K562 (cell line): ENCODE data around the gene TFF2. TPM values are rescaled to one million over a fixed set of nuclear protein-coding genes. Genes with fewer than 3 reads are reported as not detected.

Experiments
- CBFB ChIP-seq: sonication (generic); formaldehyde crosslinking; IDR thresholded peaks from 2 replicates; pipeline ENCODE4 v1.4.0; 2020; ENCODE audit warnings: mild to moderate bottlenecking, missing genetic modification reagents
- CREBBP ChIP-seq: IDR thresholded peaks from one replicate; pipeline ENCODE4 v1.6.1; 2012; ENCODE audit warnings: low read depth, mild to moderate bottlenecking, control low read depth, inconsistent platforms, low read length
- DMBX1 ChIP-seq: fragments of 250-450 bp; sonication (Bioruptor Pico); IDR thresholded peaks from 2 replicates; pipeline ENCODE4 v1.8.0; 2022; ENCODE audit warnings: inconsistent platforms, mild to moderate bottlenecking, moderate library complexity, borderline replicate concordance
- EP400 ChIP-seq: fragments of 450-650 bp; IDR thresholded peaks from 2 replicates; pipeline ENCODE4 v1.6.1; 2017; ENCODE audit warnings: antibody characterized with exemption, mild to moderate bottlenecking, moderate library complexity
- GATA2 ChIP-seq: sonication (generic); formaldehyde crosslinking; IDR thresholded peaks from 2 replicates; pipeline ENCODE4 v1.4.0; 2020; ENCODE audit warnings: mild to moderate bottlenecking, missing genetic modification reagents
- HLTF ChIP-seq: fragments of 450-650 bp; IDR thresholded peaks from 2 replicates; pipeline ENCODE4 v1.6.1; 2016
- ILF3 ChIP-seq: fragments of 450-650 bp; IDR thresholded peaks from 2 replicates; pipeline ENCODE4 v1.6.1; 2018; ENCODE audit warnings: antibody characterized with exemption, mild to moderate bottlenecking, moderate library complexity, borderline replicate concordance
- KDM1A ChIP-seq, 2 experiments: fragments of 450-650 bp; IDR thresholded peaks; 2 replicates each; pipeline ENCODE4 v1.6.1; 2016; ENCODE audit warnings: mild to moderate bottlenecking in 2 of 2
- L3MBTL2 ChIP-seq: fragments of 450-650 bp; IDR thresholded peaks from 2 replicates; pipeline ENCODE4 v1.6.1; 2016; ENCODE audit warnings: mild to moderate bottlenecking, moderate library complexity
- PHTF2 ChIP-seq: fragments of 250-450 bp; sonication (Bioruptor Pico); IDR thresholded peaks from 2 replicates; pipeline ENCODE4 v1.5.0; 2021; ENCODE audit warnings: mild to moderate bottlenecking
- PPARD ChIP-seq: fragments of 250-450 bp; sonication (Bioruptor Pico); IDR thresholded peaks from 2 replicates; pipeline ENCODE4 v1.8.0; 2022; ENCODE audit warnings: inconsistent platforms, mild to moderate bottlenecking, moderate library complexity
- RBFOX2 ChIP-seq: fragments of 200-400 bp; formaldehyde crosslinking; IDR thresholded peaks from 2 replicates; pipeline ENCODE4 v1.6.1; 2017; ENCODE audit warnings: low read depth, mild to moderate bottlenecking, low read length, moderate library complexity
- RBM17 ChIP-seq: fragments of 200-400 bp; formaldehyde crosslinking; IDR thresholded peaks from 2 replicates; pipeline ENCODE4 v1.6.1; 2017; ENCODE audit warnings: low read depth, mild to moderate bottlenecking, low read length, borderline replicate concordance
- SMARCB1 ChIP-seq: IDR thresholded peaks from 2 replicates; pipeline ENCODE4 v1.6.1; 2011; ENCODE audit warnings: improper control_type of control experiment, low read depth; ENCODE audit not compliant: insufficient read length
- SREBF1 ChIP-seq: fragments of 150-350 bp; IDR thresholded peaks from 2 replicates; pipeline ENCODE4 v1.6.1; 2014; ENCODE audit warnings: antibody characterized with exemption, low read depth, low read length, borderline replicate concordance
- STAT5A ChIP-seq: IDR thresholded peaks from 2 replicates; pipeline ENCODE4 v1.6.1; 2012; ENCODE audit warnings: low read length, inconsistent platforms, borderline replicate concordance
- STAT5B ChIP-seq: fragments of 250-450 bp; sonication (Bioruptor Pico); IDR thresholded peaks from 2 replicates; pipeline ENCODE4 v1.8.0; 2021; ENCODE audit warnings: mild to moderate bottlenecking, inconsistent platforms
- ZEB2 ChIP-seq: fragments of 450-650 bp; IDR thresholded peaks from 2 replicates; pipeline ENCODE4 v1.6.1; 2016
- ZNF324 ChIP-seq: fragments of 250-450 bp; sonication (Bioruptor Pico); IDR thresholded peaks from 2 replicates; pipeline ENCODE4 v1.4.0; 2020; ENCODE audit warnings: mild to moderate bottlenecking
- ZNF589 ChIP-seq: fragments of 200-800 bp; sonication (Bioruptor generic); IDR thresholded peaks from 2 replicates; pipeline ENCODE4 v1.6.1; 2016; ENCODE audit warnings: low read depth, missing genetic modification characterization, missing compliant biosample characterization
- polyA plus RNA-seq, 8 experiments: library from polyadenylated mRNA; depleted of rRNA in 4 of 8; stranded (reverse) in 5 of 8; unstranded in 3 of 8; fragments of >200 nt; fragmentation: Nextera tagmentation in 2 of 8; fragmentation: Illumina TruSeq in 1 of 8; extraction: Ambion mirVana in 2 of 8; extraction: Trizol in 1 of 8; gene quantifications; 2 replicates each; pipeline versions ENCODE4 v1.2.1 to v1.2.3, GENCODE V29; 2011 to 2014; ENCODE audit warnings: inconsistent platforms in 1 of 8, missing spikeins in 1 of 8
- total RNA-seq, 7 experiments: library from RNA; depleted of rRNA in 6 of 7; stranded (reverse); fragments of >200 nt in 6 of 7; fragmentation: Illumina TruSeq in 2 of 7; extraction: Trizol in 2 of 7; gene quantifications; 2 replicates each; pipeline versions ENCODE4 v1.2.1 to v1.2.3, GENCODE V29; 2011 to 2021; ENCODE audit warnings: low replicate concordance in 1 of 7
- TF ChIP-seq, protein P1 (sequence below), 2 experiments: fragments of 450-650 bp in 1 of 2; sonication (generic) in 1 of 2; formaldehyde crosslinking in 1 of 2; IDR thresholded peaks in 1 of 2; conservative IDR thresholded peaks in 1 of 2; 2 replicates each; pipeline versions ENCODE4 v1.6.1 to v1.8.1; 2016 to 2023; ENCODE audit warnings: mild to moderate bottlenecking in 2 of 2, moderate library complexity in 2 of 2, inconsistent platforms in 1 of 2, missing genetic modification reagents in 1 of 2
- TF ChIP-seq, protein P2 (sequence below): fragments of 450-650 bp; IDR thresholded peaks from 2 replicates; pipeline ENCODE4 v1.6.1; 2016
- TF ChIP-seq, protein P3 (sequence below), 3 experiments: IDR thresholded peaks in 2 of 3; conservative IDR thresholded peaks in 1 of 3; 2 replicates each; pipeline ENCODE4 v1.5.1; 2011 to 2012; ENCODE audit warnings: low read length in 3 of 3, mild to moderate bottlenecking in 3 of 3, control low read depth in 2 of 3, improper control_type of control experiment in 1 of 3, inconsistent platforms in 1 of 3, low read depth in 1 of 3, mixed read lengths in 1 of 3, moderate library complexity in 1 of 3; ENCODE audit not compliant: insufficient read depth in 2 of 3

The TFF2 gene
- total and polyA plus RNA-seq, 9 of the 15 experiments (the other 6 are each of a cell fraction or from before 2014, with no cell fraction given): not detected

DNA sequence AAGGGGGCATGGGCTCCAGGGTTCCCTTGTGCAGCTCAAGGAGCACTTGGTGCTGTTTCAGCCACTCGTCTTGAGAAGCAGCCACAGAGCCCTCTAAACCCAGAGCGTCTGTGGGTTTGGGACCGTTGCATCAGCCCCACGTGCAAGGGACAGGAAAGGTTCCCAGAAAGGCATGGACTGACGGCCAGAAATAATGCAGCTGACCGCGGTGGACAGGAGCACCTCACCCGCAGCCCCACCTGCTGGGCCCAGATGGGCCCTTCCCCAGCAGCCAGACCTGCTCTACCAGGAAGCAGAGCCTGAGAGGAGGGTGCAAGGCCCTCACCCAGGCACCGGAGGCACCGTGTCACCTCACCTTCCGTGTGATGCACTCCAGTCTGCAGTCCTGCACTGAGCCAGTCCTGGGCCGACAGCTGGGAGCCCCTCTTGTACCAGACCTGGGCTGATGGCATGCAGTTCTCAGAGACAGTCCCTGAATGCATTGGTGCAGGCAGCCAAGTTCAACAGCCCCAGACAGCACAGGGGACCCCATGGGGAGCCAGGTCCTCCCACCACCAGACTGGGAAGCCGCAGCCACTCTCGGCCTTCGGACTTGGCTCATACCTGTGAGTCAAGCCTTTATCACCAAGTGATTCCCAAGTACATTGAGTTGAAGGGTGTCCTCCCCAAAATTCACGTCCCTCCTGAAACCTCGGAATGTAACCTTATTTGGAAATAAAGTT, 30.8 kb downstream of the TFF2 start (continued):
- no peak for TF ChIP-seq SREBF1
- TF ChIP-seq, protein P1, sequence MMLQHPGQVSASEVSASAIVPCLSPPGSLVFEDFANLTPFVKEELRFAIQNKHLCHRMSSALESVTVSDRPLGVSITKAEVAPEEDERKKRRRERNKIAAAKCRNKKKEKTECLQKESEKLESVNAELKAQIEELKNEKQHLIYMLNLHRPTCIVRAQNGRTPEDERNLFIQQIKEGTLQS (IDR thresholded peaks at IDR 0.05): peak; percentile 41; the same call in 1 of the 2 replicates
- TF ChIP-seq, protein P1 (CRISPR knock-in tag; conservative IDR thresholded peaks at IDR 0.05): no peak
- no peak for TF ChIP-seq ZNF324 (CRISPR knock-in tag)
- TF ChIP-seq, protein P2, sequence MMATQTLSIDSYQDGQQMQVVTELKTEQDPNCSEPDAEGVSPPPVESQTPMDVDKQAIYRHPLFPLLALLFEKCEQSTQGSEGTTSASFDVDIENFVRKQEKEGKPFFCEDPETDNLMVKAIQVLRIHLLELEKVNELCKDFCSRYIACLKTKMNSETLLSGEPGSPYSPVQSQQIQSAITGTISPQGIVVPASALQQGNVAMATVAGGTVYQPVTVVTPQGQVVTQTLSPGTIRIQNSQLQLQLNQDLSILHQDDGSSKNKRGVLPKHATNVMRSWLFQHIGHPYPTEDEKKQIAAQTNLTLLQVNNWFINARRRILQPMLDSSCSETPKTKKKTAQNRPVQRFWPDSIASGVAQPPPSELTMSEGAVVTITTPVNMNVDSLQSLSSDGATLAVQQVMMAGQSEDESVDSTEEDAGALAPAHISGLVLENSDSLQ: no peak
- TF ChIP-seq ZEB2: no peak
- no peak for TF ChIP-seq STAT5B (CRISPR knock-in tag)
- TF ChIP-seq HLTF: no peak
- no peak for TF ChIP-seq ZNF589 (CRISPR knock-in tag)
- TF ChIP-seq RBM17: no peak
- peak; percentile 57; the same call in 1 of the 2 replicates for TF ChIP-seq L3MBTL2
- no peak for TF ChIP-seq PHTF2 (CRISPR knock-in tag)
- no peak for TF ChIP-seq GATA2 (CRISPR knock-in tag)
- TF ChIP-seq PPARD (CRISPR knock-in tag): no peak
- no peak for TF ChIP-seq STAT5A
- TF ChIP-seq CREBBP: no peak
- no peak for TF ChIP-seq ILF3
- peak; percentile 74 for TF ChIP-seq CBFB (CRISPR knock-in tag)
- peak; percentile 29; the same call in 1 of the 2 replicates for TF ChIP-seq RBFOX2
- TF ChIP-seq, protein P3, sequence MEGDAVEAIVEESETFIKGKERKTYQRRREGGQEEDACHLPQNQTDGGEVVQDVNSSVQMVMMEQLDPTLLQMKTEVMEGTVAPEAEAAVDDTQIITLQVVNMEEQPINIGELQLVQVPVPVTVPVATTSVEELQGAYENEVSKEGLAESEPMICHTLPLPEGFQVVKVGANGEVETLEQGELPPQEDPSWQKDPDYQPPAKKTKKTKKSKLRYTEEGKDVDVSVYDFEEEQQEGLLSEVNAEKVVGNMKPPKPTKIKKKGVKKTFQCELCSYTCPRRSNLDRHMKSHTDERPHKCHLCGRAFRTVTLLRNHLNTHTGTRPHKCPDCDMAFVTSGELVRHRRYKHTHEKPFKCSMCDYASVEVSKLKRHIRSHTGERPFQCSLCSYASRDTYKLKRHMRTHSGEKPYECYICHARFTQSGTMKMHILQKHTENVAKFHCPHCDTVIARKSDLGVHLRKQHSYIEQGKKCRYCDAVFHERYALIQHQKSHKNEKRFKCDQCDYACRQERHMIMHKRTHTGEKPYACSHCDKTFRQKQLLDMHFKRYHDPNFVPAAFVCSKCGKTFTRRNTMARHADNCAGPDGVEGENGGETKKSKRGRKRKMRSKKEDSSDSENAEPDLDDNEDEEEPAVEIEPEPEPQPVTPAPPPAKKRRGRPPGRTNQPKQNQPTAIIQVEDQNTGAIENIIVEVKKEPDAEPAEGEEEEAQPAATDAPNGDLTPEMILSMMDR (IDR thresholded peaks at IDR 0.05 in 2 of 3, conservative IDR thresholded peaks at IDR 0.05 in 1 of 3; ENCODE audit: insufficient read depth in 2 of 3, low read depth in 1 of 3, low read length in 3 of 3): 0 out of 6 replicates have a peak, but pooled peaks of 1 of the 3 experiments have one; percentile 7
- TF ChIP-seq EP400: peak; percentile 49
- no peak for TF ChIP-seq DMBX1 (CRISPR knock-in tag)
- no peak for TF ChIP-seq SMARCB1
- TF ChIP-seq KDM1A (IDR thresholded peaks at IDR 0.05): no peak
